ENCODE results near the gene PACRG.
"Not testable (repeated sequence)": the region's sequence is repeated elsewhere in the genome, so short reads cannot be mapped to it uniquely, and the experiment has no call there.

The PACRG gene

DNA sequence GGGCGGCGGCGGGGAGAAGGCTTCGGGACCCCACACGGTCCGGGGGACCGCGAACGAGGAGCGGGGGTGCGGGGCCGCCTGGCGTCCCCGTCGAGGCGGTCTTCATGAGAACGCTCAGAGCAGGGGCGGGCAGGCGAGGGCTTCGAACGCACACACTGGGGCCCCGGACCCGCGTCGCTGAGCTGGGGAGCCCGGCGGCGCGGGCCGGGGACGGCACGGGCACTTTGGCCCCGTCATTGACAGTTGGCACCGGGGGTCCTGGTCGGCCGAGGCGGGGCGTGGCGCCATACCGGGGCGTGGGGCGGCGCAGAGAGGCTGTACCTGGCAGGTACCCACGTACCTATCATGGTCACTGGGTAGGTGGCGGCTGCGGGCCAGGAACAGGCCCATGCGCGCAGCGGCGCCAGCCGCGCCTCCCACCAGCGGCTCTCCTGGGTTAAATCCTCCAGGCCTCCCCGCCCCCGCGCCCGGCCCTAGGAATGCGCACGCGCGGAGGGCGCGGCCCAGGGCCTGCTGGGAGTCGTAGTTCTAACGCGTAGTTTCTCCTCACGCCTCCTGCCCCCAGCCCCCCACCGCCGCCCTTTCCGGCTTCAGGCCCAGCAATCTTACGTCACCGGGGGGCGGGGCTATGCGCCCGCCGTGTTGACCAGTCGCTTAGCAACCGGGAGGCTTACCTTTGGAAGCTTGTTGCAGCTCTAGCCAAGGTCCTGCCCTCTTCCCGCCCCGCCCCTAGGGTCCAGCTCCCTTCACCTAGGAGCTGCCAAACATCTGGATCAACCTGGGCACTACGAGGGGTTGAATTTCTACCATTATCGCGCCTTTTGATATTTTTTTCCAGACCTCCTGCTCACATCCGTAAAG, at the start of gene PACRG, which contains the start of gene PRKN:
TSS of gene PACRG (plus strand) at position 653 of the 861 bp plus-strand sequence.
TSS of gene PRKN (minus strand) at position 445 of the 861 bp plus-strand sequence.
- Histone ChIP-seq H3K9me3 (0 out of 2 replicates have a peak, but pooled peaks cover 3% of the 10 kb centered on the region), H3K4me1 (no peaks in the 10 kb centered on the region), H3K36me3 (no peaks in the 10 kb centered on the region), H3K27ac (peak within 1 kb of the TSS; percentile 63), H4K20me1 (no peaks in the 10 kb centered on the region), H3K4me2 (peak within 1 kb of the TSS; percentile 82), H3K9ac (peak within 1 kb of the TSS; percentile 77), H3K27me3 (no peaks in the 10 kb centered on the region), H3K4me3 (peak within 1 kb of the TSS; percentile 83)
- no peak for TF ChIP-seq Cebpa-rat (IDR thresholded peaks at IDR 0.05)

DNA sequence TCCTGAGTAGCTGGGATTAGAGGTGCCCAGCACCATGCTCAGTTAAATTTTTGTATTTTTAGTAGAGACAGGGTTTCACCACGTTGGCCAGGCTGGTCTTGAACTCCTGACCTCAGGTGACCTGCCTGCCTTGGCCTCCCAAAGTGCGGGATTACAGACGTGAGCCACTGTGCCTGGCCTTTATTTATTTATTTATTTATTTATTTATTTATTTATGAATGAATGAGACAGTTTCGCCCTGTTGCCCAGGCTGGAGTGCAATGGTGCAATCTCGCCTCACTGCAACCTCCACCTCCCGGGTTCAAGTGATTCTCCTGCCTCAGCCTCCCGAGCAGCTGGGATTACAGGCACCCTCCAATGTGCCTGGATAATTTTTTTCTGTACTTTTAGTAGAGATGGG, 48.9 kb upstream of the PACRG start:
- H3K4me2 ChIP-seq, H3K4me3 ChIP-seq, H3K9me3 ChIP-seq, H3K27ac ChIP-seq, H3K36me3 ChIP-seq, H3K27me3 ChIP-seq, H4K20me1 ChIP-seq, H3K4me1 ChIP-seq, H3K9ac ChIP-seq: not testable (repeated sequence)

DNA sequence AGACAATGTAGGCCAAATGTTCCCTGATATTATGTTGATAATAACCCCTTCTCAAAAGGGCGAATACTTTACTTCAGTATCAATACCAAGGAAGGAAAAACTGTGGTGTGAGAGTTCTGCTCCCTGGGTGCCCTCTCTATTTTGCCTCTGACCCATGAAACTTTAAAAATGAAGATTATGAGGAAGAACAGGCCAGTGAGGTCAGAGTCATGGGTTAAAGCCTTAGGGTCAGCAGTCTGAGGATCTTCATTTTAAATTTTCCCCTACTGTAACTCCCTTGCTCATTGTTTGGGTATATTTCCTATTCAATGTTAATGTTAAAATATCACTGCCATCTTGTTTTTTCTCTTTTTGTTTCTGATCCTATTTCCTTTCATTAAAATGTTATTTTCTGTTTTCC, 48.1 kb upstream of the PACRG start:
- Histone ChIP-seq H3K4me1 (no peaks in the 10 kb centered on the region), H3K36me3 (no peaks in the 10 kb centered on the region), H3K9me3 (no peaks in the 10 kb centered on the region), H3K4me2 (no peak overlapping the region), H3K27ac (no peak overlapping the region), H3K27me3 (no peaks in the 10 kb centered on the region), H4K20me1 (no peaks in the 10 kb centered on the region), H3K4me3 (no peak overlapping the region), H3K9ac (no peak overlapping the region)
- no peak for TF ChIP-seq Cebpa-rat (IDR thresholded peaks at IDR 0.05)

- no peak for TF ChIP-seq Cebpa-rat (IDR thresholded peaks at IDR 0.05)
- no peak overlapping the region for H3K27ac ChIP-seq
Observed at GRCh38 chr6:162680367-162680766, 47.4 kb upstream of the PACRG start.

GRCh38 chr6:162680871-162681270, 46.9 kb upstream of the PACRG start:
- Histone ChIP-seq H3K27me3 (no peaks in the 10 kb centered on the region), H4K20me1 (no peaks in the 10 kb centered on the region), H3K4me1 (no peaks in the 10 kb centered on the region), H3K9me3 (no peaks in the 10 kb centered on the region), H3K27ac (no peak overlapping the region), H3K4me2 (no peak overlapping the region), H3K4me3 (no peak overlapping the region), H3K36me3 (no peaks in the 10 kb centered on the region), H3K9ac (no peak overlapping the region)
- no peak for TF ChIP-seq Cebpa-rat (IDR thresholded peaks at IDR 0.05)

More at GRCh38 chr6:162680367-162680766, 47.4 kb upstream of the PACRG start:
- Histone ChIP-seq H4K20me1 (no peaks in the 10 kb centered on the region), H3K9ac (no peak overlapping the region), H3K27me3 (no peaks in the 10 kb centered on the region), H3K36me3 (no peaks in the 10 kb centered on the region), H3K4me1 (no peaks in the 10 kb centered on the region), H3K4me3 (no peak overlapping the region), H3K9me3 (no peaks in the 10 kb centered on the region), H3K4me2 (no peak overlapping the region)

- Histone ChIP-seq H3K36me3 (no peaks in the 10 kb centered on the region), H3K9ac (no peak overlapping the region), H3K27me3 (no peaks in the 10 kb centered on the region), H3K4me1 (no peaks in the 10 kb centered on the region), H3K9me3 (no peaks in the 10 kb centered on the region), H3K4me2 (no peak overlapping the region), H3K27ac (no peak overlapping the region), H4K20me1 (no peaks in the 10 kb centered on the region), H3K4me3 (no peak overlapping the region)
- no peak for TF ChIP-seq Cebpa-rat (IDR thresholded peaks at IDR 0.05)
Observed at GRCh38 chr6:162681447-162681846, 46.3 kb upstream of the PACRG start.

DNA sequence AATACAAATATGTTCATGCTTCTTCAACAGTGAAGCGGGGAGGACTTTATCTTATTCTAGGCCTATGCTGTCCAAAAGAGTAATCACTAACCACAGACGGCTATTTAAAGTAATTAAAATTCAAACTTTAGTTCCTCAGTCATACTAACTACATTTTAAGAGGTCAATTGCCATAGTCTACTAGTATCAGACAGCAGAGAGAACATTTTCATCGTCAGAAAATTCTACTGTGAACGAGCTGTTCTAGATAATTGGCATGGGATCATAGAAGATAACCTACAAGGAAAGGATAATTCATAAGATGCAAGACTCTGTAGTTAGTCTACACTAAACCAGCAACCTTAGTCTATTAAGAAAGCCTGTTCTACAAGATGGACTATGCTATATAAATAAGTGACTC, 44.6 kb upstream of the PACRG start:
- Histone ChIP-seq H3K4me3 (no peak overlapping the region), H3K27me3 (no peaks in the 10 kb centered on the region), H3K9me3 (no peaks in the 10 kb centered on the region), H3K36me3 (no peaks in the 10 kb centered on the region), H4K20me1 (no peaks in the 10 kb centered on the region), H3K4me2 (no peak overlapping the region), H3K9ac (no peak overlapping the region), H3K27ac (no peak overlapping the region), H3K4me1 (no peaks in the 10 kb centered on the region)
- TF ChIP-seq Cebpa-rat (IDR thresholded peaks at IDR 0.05) = no peak

- no peak for TF ChIP-seq Cebpa-rat (IDR thresholded peaks at IDR 0.05)
- H4K20me1 ChIP-seq = no peaks in the 10 kb centered on the region
- H3K27ac ChIP-seq = no peak overlapping the region
- H3K36me3 ChIP-seq = no peaks in the 10 kb centered on the region
- no peak overlapping the region for H3K9ac ChIP-seq
- H3K4me2 ChIP-seq = no peak overlapping the region
- H3K9me3 ChIP-seq = no peaks in the 10 kb centered on the region
- no peaks in the 10 kb centered on the region for H3K4me1 ChIP-seq
- H3K27me3 ChIP-seq = no peaks in the 10 kb centered on the region
- no peak overlapping the region for H3K4me3 ChIP-seq
Observed at GRCh38 chr6:162684052-162684451, 43.7 kb upstream of the PACRG start.

DNA sequence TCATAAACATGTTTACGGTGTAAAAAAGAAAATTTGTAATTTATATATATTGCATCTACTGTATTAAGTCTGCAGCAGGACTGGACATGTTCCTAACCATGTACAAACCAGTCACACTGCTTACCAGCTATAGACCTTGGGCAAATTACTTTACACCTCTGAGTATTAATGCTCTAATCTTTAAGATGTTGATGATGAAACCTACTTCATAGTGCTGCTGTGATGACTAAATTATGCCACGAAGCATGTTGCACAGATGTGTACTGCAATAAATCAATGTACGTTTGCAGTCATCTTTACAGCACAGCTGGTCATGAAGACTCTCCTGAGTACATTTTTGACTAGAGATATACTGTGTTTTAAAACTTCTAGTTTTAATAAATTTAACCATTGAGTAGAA, 42.8 kb upstream of the PACRG start:
- H3K4me1 ChIP-seq = no peaks in the 10 kb centered on the region
- H3K9me3 ChIP-seq = no peaks in the 10 kb centered on the region
- H3K4me2 ChIP-seq = no peak overlapping the region
- TF ChIP-seq Cebpa-rat (IDR thresholded peaks at IDR 0.05) = no peak
- no peak overlapping the region for H3K27ac ChIP-seq
- H3K9ac ChIP-seq = no peak overlapping the region
- H3K27me3 ChIP-seq = no peaks in the 10 kb centered on the region
- H3K36me3 ChIP-seq = no peaks in the 10 kb centered on the region
- H4K20me1 ChIP-seq = no peaks in the 10 kb centered on the region
- no peak overlapping the region for H3K4me3 ChIP-seq

DNA sequence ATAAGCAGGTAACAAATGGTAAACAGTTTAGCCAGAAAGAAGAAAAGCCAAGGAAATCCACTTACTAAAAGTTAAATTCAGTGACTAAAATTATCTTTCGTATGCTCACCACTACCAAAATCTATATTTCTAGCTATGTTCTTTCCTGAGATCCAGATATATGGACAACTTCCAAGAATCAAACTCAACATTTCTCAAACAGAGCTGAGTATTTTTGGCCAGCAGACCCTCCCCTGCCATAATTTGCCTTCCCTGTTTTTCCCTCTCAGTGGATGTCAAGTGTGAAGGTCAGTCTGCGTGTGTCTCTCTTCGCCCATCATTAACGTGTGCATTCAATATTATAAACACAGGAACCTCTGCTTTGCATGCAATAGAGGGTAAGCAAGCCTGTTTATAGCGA, 42.2 kb upstream of the PACRG start:
- TF ChIP-seq Cebpa-rat (IDR thresholded peaks at IDR 0.05) = no peak
- H3K36me3 ChIP-seq = no peaks in the 10 kb centered on the region

More for the DNA sequence above, 42.2 kb upstream of the PACRG start:
- no peaks in the 10 kb centered on the region for H4K20me1 ChIP-seq
- H3K9me3 ChIP-seq = no peaks in the 10 kb centered on the region
- H3K27ac ChIP-seq = no peak overlapping the region
- H3K9ac ChIP-seq = no peak overlapping the region
- no peak overlapping the region for H3K4me3 ChIP-seq
- H3K27me3 ChIP-seq = no peaks in the 10 kb centered on the region
- no peak overlapping the region for H3K4me2 ChIP-seq
- no peaks in the 10 kb centered on the region for H3K4me1 ChIP-seq

All from BLaER1 (cell line).